ENCODE data around the gene PPCS. TPM values are rescaled to one million over a fixed set of nuclear protein-coding genes. Genes with fewer than 3 reads are reported as not detected.

The PPCS gene
- total RNA-seq, result 100 to 1,000 TPM in 1 of 2 donors, 10 to 100 TPM in 1; 71.2 to 101 TPM

DNA sequence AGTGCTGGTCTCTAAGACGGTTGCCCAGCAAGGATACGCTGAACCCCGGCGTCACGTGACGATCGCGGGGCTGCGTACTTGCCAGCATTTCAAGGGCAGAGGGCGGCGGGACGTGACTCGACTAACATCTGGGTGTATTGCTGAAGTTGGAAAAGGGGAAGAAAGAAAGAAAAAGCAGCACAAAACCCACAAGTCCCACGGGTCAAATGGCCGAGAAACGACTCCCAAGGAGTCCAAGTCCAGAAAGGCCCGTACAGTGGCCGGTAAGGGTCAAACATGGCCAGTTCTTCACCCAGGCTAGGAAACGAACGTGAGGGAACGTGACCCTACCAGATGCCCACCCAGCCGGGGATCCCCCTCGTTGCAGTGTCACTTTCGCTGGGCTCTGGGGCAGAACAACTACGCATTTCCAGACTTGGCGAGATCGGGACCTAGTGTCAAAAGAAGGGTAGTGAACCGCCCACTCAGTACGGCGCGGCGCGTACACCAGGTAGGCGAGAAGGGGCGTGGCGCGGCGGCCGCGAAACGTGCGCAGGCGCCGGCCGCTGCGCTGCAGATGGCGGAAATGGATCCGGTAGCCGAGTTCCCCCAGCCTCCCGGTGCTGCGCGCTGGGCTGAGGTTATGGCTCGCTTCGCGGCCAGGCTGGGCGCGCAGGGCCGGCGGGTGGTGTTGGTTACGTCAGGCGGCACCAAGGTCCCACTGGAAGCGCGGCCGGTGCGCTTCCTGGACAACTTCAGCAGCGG, at the start of gene PPCS, which contains the start of gene ZMYND12:
PPCS (plus strand) TSS at position 534 of the 744 bp plus-strand sequence; CDS start at position 557, 23 bp downstream.
ZMYND12 (minus strand) TSS at position 13 of the 744 bp plus-strand sequence. CDS start 25 bp downstream, outside the sequence.
- H3K4me3 ChIP-seq, result peak within 1 kb of the TSS; percentile 88 to 97
- TF ChIP-seq, protein P1, sequence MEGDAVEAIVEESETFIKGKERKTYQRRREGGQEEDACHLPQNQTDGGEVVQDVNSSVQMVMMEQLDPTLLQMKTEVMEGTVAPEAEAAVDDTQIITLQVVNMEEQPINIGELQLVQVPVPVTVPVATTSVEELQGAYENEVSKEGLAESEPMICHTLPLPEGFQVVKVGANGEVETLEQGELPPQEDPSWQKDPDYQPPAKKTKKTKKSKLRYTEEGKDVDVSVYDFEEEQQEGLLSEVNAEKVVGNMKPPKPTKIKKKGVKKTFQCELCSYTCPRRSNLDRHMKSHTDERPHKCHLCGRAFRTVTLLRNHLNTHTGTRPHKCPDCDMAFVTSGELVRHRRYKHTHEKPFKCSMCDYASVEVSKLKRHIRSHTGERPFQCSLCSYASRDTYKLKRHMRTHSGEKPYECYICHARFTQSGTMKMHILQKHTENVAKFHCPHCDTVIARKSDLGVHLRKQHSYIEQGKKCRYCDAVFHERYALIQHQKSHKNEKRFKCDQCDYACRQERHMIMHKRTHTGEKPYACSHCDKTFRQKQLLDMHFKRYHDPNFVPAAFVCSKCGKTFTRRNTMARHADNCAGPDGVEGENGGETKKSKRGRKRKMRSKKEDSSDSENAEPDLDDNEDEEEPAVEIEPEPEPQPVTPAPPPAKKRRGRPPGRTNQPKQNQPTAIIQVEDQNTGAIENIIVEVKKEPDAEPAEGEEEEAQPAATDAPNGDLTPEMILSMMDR (IDR thresholded peaks at IDR 0.05), result peak in 2 of 4 experiments; percentile 38 to 46
- TF ChIP-seq POLR2A (IDR thresholded peaks at IDR 0.05), result peak; percentile 60
- peak; percentile 67 for TF ChIP-seq POLR2AphosphoS5 (IDR thresholded peaks at IDR 0.05)
- peak within 1 kb of the TSS; percentile 87 to 92 for H3K27ac ChIP-seq
- peaks cover 5% of the 10 kb centered on the region for H3K4me1 ChIP-seq (replicated peaks)
- intact Hi-C loops (cut with DNase I), result loop anchor here (5.0 to 10.0 kb wide), 3 partner anchors 119 to 281 kb away; partner anchors contain the start of gene FOXJ3
- DNase-seq (ENCODE audit: low spot score), result peak; percentile 83
- H3K27me3 ChIP-seq (replicated peaks; ENCODE audit: insufficient read depth), result no peaks in the 10 kb centered on the region
- no peaks in the 10 kb centered on the region for H3K9me3 ChIP-seq
- under 1% methylated on average over 66 of the region's 66 CpGs for WGBS
- H3K36me3 ChIP-seq, result peaks cover 0 to 5% of the 10 kb centered on the region in 2 donors

DNA sequence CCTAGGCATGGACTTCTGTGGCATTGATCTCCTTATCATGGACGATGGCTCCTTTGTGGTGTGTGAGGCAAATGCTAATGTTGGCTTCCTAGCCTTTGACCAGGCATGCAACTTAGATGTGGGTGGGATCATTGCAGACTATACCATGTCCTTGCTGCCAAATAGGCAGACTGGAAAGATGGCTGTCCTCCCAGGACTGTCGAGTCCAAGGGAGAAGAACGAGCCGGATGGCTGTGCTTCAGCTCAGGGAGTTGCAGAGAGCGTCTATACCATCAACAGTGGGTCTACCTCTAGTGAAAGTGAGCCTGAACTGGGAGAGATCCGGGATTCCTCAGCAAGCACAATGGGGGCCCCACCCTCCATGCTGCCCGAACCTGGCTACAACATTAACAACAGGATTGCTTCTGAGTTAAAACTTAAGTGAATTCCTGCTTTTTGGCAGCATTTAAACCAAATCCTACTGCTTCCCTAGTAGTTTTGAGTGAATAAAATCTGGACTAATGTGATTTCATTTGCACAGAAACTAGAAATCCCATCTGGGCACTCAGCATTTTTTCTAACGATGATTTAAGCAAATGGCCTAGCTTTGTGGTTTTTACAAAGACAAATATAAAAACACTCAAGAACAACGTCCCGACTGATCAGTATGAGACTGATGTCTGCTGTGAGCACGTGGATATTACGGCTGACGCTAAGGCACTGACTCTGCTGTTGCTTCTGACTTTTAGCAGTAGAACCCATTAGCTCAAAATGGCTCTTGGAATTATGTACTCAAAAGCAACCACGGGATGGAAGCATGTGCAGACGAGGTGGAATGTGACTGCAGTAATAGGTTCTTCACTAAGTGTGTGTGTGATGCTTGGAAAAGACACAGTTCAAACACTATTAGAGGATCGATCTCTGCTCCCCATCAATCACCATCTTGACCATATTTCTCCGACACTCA, 41.5 kb upstream of the PPCS start:
- no peaks in the 10 kb centered on the region for H3K9me3 ChIP-seq
- no peaks in the 10 kb centered on the region for H3K27me3 ChIP-seq (replicated peaks; ENCODE audit: insufficient read depth)
- 93% methylated on average over 17 of the region's 17 CpGs for WGBS
- no peak overlapping the region for H3K4me3 ChIP-seq
- intact Hi-C loops (cut with DNase I), result no loop called here
- TF ChIP-seq, protein P1 (IDR thresholded peaks at IDR 0.05), result no peak
- TF ChIP-seq POLR2AphosphoS5 (IDR thresholded peaks at IDR 0.05), result no peak
- TF ChIP-seq POLR2A (IDR thresholded peaks at IDR 0.05), result no peak
- no peaks in the 10 kb centered on the region for H3K36me3 ChIP-seq
- no peak for DNase-seq (ENCODE audit: low spot score)
- no peak overlapping the region for H3K27ac ChIP-seq
- no peaks in the 10 kb centered on the region for H3K4me1 ChIP-seq (replicated peaks)

DNA sequence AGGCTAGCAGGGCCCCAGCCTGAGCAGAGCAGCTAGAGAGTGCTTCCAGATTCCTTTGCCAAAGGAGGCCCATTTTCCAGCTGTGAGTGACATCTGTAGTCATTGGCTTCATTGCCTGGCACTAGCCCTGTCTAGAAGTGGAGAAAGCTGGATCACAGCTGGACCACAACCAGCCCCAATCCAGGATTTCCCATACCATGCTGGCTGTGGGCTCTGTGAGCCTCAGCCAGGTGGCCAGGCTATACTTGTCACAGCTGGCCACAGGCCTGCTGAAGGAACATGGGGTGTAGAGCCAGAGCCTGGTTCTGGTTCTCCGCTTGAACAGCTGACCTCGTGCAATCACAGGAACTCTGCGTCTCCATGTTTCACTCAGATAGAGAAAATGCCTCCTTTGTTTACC, 39.2 kb upstream of the PPCS start:
- no peaks in the 10 kb centered on the region for H3K36me3 ChIP-seq
- TF ChIP-seq, protein P1 (IDR thresholded peaks at IDR 0.05), result no peak
- TF ChIP-seq POLR2AphosphoS5 (IDR thresholded peaks at IDR 0.05), result no peak
- no peak for TF ChIP-seq POLR2A (IDR thresholded peaks at IDR 0.05)
- no peaks in the 10 kb centered on the region for H3K27me3 ChIP-seq (replicated peaks; ENCODE audit: insufficient read depth)
- H3K27ac ChIP-seq, result no peak overlapping the region
- H3K9me3 ChIP-seq, result no peaks in the 10 kb centered on the region
- no peak for DNase-seq (ENCODE audit: low spot score)
- intact Hi-C loops (cut with DNase I), result no loop called here
- no peak overlapping the region for H3K4me3 ChIP-seq
- no peaks in the 10 kb centered on the region for H3K4me1 ChIP-seq (replicated peaks)
- WGBS, result 82% methylated on average over 3 of the region's 3 CpGs

DNA sequence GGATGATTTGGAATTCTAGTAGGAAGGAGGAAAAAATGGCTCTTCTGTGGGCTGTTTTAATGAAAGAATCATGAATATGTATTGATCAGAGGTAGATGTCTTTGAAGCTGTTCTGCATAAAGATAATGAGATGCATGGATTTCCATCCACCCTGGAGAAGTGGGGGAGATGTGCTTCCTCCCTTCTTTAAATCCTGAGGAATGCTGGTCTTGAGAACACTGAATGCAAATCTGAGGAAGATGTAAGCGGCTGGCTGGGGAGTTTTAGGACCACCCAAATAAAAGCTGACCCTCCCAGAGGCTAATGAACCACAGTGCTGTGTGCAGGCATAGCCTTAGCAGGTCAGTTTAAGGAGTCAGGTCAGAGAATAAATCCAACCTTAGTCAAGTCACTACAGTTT, 37.8 kb upstream of the PPCS start:
- Histone ChIP-seq H3K36me3 (no peaks in the 10 kb centered on the region), H3K9me3 (no peaks in the 10 kb centered on the region), H3K27me3 (replicated peaks; ENCODE audit: insufficient read depth) (no peaks in the 10 kb centered on the region), H3K27ac (no peak overlapping the region), H3K4me1 (replicated peaks) (no peaks in the 10 kb centered on the region), H3K4me3 (no peak overlapping the region)
- no peak for DNase-seq (ENCODE audit: low spot score)
- no peak for TF ChIP-seq POLR2AphosphoS5 (IDR thresholded peaks at IDR 0.05)
- TF ChIP-seq POLR2A (IDR thresholded peaks at IDR 0.05), result no peak
- TF ChIP-seq, protein P1 (IDR thresholded peaks at IDR 0.05), result no peak
- intact Hi-C loops (cut with DNase I), result no loop called here
- 96% methylated on average over 1 of the region's 1 CpG for WGBS

All from prostate gland (tissue), 2 donors.